Panc1 (cell line): ENCODE data around the gene FGF2. TPM values are rescaled to one million over a fixed set of nuclear protein-coding genes. Genes with fewer than 3 reads are reported as not detected.

ENCODE experiments used
- ATAC-seq: fragments of 200-7000 bp; cut with Tn5 transposase; 2 replicates; pipeline ENCODE4 v1.9.1; 2020; ENCODE audit warnings: mild to moderate bottlenecking, moderate library complexity
- BruUV-seq: library from RNA; stranded (reverse); fragments of 400-500 nt; replicated peaks from 2 replicates; lab custom pipeline; 2021; lab: Mats Ljungman, UMichigan
- CTCF ChIA-PET: fragments of 300-600 bp; sonication (Branson Sonifier 250); formaldehyde crosslinking; loops from one replicate; lab custom pipeline; 2022; ENCODE audit warnings: antibody characterized with exemption; lab: Charles Lee
- POLR2A ChIA-PET: fragments of 300-600 bp; sonication (Branson Sonifier 250); formaldehyde crosslinking; loops from one replicate; lab custom pipeline; 2022; ENCODE audit warnings: antibody characterized with exemption; lab: Charles Lee
- DNase-seq: peaks from one replicate; pipeline ENCODE4 v3.0.0-alpha.2; 2010; ENCODE audit warnings: low read depth, low spot score
- H3K27ac ChIP-seq: 2 replicates; pipeline ENCODE4 v1.5.1; 2011; ENCODE audit warnings: mild to moderate bottlenecking, low read length, inconsistent platforms
- H3K27me3 ChIP-seq: fragments of 200-500 bp; sonication (Bioruptor generic); 2 replicates; pipeline ENCODE4 v1.6.0; 2014; ENCODE audit warnings: low read length, inconsistent platforms; ENCODE audit not compliant: control insufficient read depth, insufficient read depth
- H3K36me3 ChIP-seq: fragments of 200-500 bp; sonication (Bioruptor generic); 2 replicates; pipeline ENCODE4 v1.5.1; 2014; ENCODE audit warnings: inconsistent platforms, mild to moderate bottlenecking, low read length, moderate library complexity; ENCODE audit not compliant: control insufficient read depth, insufficient read depth
- H3K4me1 ChIP-seq: 2 replicates; pipeline ENCODE4 v1.5.1; 2011; ENCODE audit warnings: inconsistent platforms, mild to moderate bottlenecking, low read length, moderate library complexity; ENCODE audit not compliant: control insufficient read depth, insufficient read depth
- H3K4me3 ChIP-seq, 2 experiments: 2 replicates each; pipeline ENCODE4 v1.5.1; 2011 to 2012; ENCODE audit warnings: low read depth in 2 of 2, low read length in 2 of 2, mild to moderate bottlenecking in 2 of 2, inconsistent platforms in 1 of 2, moderate library complexity in 1 of 2
- H3K9me3 ChIP-seq: fragments of 200-500 bp; sonication (Bioruptor generic); 2 replicates; pipeline ENCODE4 v1.5.1; 2014; ENCODE audit warnings: low read depth, mild to moderate bottlenecking, inconsistent platforms, low read length, moderate library complexity; ENCODE audit not compliant: control insufficient read depth, insufficient read depth
- CTCF ChIP-seq: fragments of 450-650 bp; IDR thresholded peaks from 2 replicates; pipeline ENCODE4 v1.5.1; 2017; ENCODE audit warnings: mild to moderate bottlenecking
- POLR2AphosphoS5 ChIP-seq: IDR thresholded peaks from 2 replicates; pipeline ENCODE4 v1.6.1; 2012; ENCODE audit warnings: mild to moderate bottlenecking, low read depth, low read length, moderate library complexity
- REST ChIP-seq, 2 experiments: IDR thresholded peaks; 2 replicates each; pipeline ENCODE4 v1.6.1; 2011 to 2012; ENCODE audit warnings: low read depth in 2 of 2, control low read depth in 1 of 2, low read length in 1 of 2, mild to moderate bottlenecking in 1 of 2, moderate library complexity in 1 of 2; ENCODE audit not compliant: insufficient read depth in 1 of 2
- SIN3A ChIP-seq: IDR thresholded peaks from 2 replicates; pipeline ENCODE4 v1.6.1; 2012; ENCODE audit warnings: low read depth, mild to moderate bottlenecking, low read length, moderate library complexity, borderline replicate concordance; ENCODE audit not compliant: insufficient read depth
- TCF7L2 ChIP-seq: IDR thresholded peaks from 2 replicates; pipeline ENCODE4 v1.6.1; 2011; ENCODE audit warnings: mild to moderate bottlenecking, low read depth, low read length, inconsistent platforms
- in situ Hi-C: cut with HindIII; loops from 2 replicates; pipeline ENCODE4 v1.10.0; 2016; ENCODE audit warnings: low sequenced_read_pairs, low pct_unique_long_range_greater_than_20kb
- intact Hi-C: fragments of 100-400 bp; cut with micrococcal nuclease; formaldehyde crosslinking; loops from one replicate; pipeline ENCODE4 v1.10.0; 2022; ENCODE audit not compliant: unreplicated experiment
- total RNA-seq: library from RNA; stranded (reverse); gene quantifications from one replicate; pipeline ENCODE4 v1.2.1, GENCODE V29; 2021; ENCODE audit not compliant: unreplicated experiment

FGF2 gene
- total RNA-seq, 1 experiment from 2014 or later = 21.7 TPM

GRCh38 chr4:122783301-122784215, 43.1 kb upstream of the FGF2 start:
- in situ Hi-C loops = no loop called here
- H3K4me1 ChIP-seq = peaks cover 8% of the 10 kb centered on the region; the same call in 1 of the 2 replicates
- peak overlapping the region; percentile 78 for H3K27ac ChIP-seq
- intact Hi-C loops = loop anchor here (5.0 kb wide), 1 partner anchor 44 kb away; the partner anchor contains the start of gene FGF2
- H3K36me3 ChIP-seq = no peaks in the 10 kb centered on the region
- TF ChIP-seq REST (IDR thresholded peaks at IDR 0.05; ENCODE audit: insufficient read depth in 1 of 2, low read depth in 2 of 2, low read length in 1 of 2) (no peak), SIN3A (no peak), TCF7L2 (0 out of 2 replicates have a peak, but pooled peaks have one; percentile 10), POLR2AphosphoS5 (no peak; the same call in 1 of the 2 replicates), CTCF (no peak)
- no peaks in the 10 kb centered on the region for H3K9me3 ChIP-seq
- POLR2A ChIA-PET = no interaction called here
- no TSS peak for BruUV-seq
- no peaks in the 10 kb centered on the region for H3K27me3 ChIP-seq
- peak; percentile 84 for DNase-seq
- H3K4me3 ChIP-seq = no peak overlapping the region
- CTCF ChIA-PET = no interaction called here
- peak; percentile 100 for ATAC-seq

- Histone ChIP-seq H3K27ac (peak overlapping the region; percentile 78), H3K4me1 (peaks cover 8% of the 10 kb centered on the region; the same call in 1 of the 2 replicates), H3K36me3 (no peaks in the 10 kb centered on the region), H3K9me3 (no peaks in the 10 kb centered on the region), H3K27me3 (no peaks in the 10 kb centered on the region), H3K4me3 (no peak overlapping the region)
- no TSS peak for BruUV-seq
- ChIA-PET POLR2A (no interaction called here), CTCF (no interaction called here)
- DNase-seq (no peak), ATAC-seq (no peak)
- intact Hi-C loops = loop anchor here (5.0 kb wide), 1 partner anchor 43 kb away; the partner anchor contains the start of gene FGF2
- in situ Hi-C loops = no loop called here
- TF ChIP-seq TCF7L2 = no peak
- TF ChIP-seq REST (IDR thresholded peaks at IDR 0.05; ENCODE audit: insufficient read depth in 1 of 2, low read depth in 2 of 2, low read length in 1 of 2) = no peak
- no peak for TF ChIP-seq CTCF
- no peak for TF ChIP-seq POLR2AphosphoS5
Observed at GRCh38 chr4:122784261-122784660, 42.4 kb upstream of the FGF2 start.
